ENCODE measurements around the gene CPM.

Gene CPM

DNA sequence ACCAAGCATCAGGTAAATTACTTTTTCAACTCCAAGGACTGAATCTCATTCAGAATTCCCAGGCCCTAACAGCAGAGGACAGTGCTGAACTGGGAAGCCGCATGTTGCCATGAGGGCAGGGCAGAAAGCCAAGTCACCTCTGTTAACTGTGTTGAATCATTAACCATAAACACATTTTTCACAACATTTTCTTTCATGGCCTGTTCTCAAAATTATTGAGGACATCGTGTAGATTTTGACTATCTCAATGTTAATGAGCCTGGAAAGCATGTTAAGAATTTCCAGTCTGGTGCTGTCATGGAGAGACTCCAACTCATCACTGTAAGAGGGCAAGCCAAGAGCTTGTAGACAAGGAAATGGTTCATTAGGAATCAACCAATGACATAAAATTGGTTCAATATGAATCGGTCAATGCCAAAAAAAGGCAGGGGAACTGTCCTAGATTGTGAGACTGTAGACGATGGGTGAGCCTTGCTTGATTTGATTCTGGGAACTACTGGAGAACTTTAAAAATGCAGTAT lies 33.7 kb downstream of the CPM start:
- TF ChIP-seq, protein P1, sequence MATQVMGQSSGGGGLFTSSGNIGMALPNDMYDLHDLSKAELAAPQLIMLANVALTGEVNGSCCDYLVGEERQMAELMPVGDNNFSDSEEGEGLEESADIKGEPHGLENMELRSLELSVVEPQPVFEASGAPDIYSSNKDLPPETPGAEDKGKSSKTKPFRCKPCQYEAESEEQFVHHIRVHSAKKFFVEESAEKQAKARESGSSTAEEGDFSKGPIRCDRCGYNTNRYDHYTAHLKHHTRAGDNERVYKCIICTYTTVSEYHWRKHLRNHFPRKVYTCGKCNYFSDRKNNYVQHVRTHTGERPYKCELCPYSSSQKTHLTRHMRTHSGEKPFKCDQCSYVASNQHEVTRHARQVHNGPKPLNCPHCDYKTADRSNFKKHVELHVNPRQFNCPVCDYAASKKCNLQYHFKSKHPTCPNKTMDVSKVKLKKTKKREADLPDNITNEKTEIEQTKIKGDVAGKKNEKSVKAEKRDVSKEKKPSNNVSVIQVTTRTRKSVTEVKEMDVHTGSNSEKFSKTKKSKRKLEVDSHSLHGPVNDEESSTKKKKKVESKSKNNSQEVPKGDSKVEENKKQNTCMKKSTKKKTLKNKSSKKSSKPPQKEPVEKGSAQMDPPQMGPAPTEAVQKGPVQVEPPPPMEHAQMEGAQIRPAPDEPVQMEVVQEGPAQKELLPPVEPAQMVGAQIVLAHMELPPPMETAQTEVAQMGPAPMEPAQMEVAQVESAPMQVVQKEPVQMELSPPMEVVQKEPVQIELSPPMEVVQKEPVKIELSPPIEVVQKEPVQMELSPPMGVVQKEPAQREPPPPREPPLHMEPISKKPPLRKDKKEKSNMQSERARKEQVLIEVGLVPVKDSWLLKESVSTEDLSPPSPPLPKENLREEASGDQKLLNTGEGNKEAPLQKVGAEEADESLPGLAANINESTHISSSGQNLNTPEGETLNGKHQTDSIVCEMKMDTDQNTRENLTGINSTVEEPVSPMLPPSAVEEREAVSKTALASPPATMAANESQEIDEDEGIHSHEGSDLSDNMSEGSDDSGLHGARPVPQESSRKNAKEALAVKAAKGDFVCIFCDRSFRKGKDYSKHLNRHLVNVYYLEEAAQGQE (IDR thresholded peaks at IDR 0.05; ENCODE audit: insufficient read depth in 1 of 2, low read depth in 2 of 2, low read length in 2 of 2) = no peak
- TF ChIP-seq POLR2AphosphoS5 (IDR thresholded peaks at IDR 0.05; ENCODE audit: low read depth, low read length) (no peak), SIN3A (IDR thresholded peaks at IDR 0.05; ENCODE audit: borderline replicate concordance, insufficient read depth, low read length) (no peak), FOXP2 (optimal IDR thresholded peaks at IDR 0.05; ENCODE audit: borderline replicate concordance, extremely low read depth, extremely low read length, insufficient read depth) (no peak), TAF1 (IDR thresholded peaks at IDR 0.05; ENCODE audit: borderline replicate concordance, insufficient read depth, low read length) (no peak)

DNA sequence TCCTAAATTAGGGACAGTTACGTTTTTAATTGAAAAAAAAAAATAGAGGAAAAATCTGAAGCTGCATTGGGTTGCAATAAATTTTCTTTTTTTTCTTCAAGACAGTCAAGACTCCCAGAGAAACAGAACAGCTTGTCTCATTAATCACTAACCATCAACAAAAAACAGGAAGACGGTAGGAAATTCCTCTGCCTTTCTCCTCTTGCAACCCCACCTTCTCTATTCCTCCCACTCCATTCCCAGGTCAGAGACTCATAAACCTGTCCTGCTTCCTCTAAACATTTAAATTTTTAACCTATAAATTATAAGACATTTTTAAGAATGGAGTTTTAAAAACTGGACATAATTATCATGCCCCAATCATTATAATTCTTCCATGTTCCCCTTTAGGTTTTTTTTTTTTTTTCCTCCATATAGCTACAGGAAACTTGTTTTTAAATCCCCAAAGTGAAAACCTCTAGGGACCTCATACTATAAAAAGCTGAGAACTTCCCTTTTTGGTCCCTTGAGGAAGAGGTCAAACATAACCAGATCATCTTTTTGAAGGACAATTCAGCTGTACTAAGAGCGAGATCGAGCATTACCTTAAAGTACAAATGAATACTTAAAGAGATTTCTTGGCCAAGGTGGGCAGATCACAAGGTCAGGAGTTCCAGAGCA lies 36.0 kb downstream of the CPM start:
- TF ChIP-seq SIN3A (IDR thresholded peaks at IDR 0.05; ENCODE audit: borderline replicate concordance, insufficient read depth, low read length) (no peak), POLR2AphosphoS5 (IDR thresholded peaks at IDR 0.05; ENCODE audit: low read depth, low read length) (no peak), FOXP2 (optimal IDR thresholded peaks at IDR 0.05; ENCODE audit: borderline replicate concordance, extremely low read depth, extremely low read length, insufficient read depth) (no peak), TAF1 (IDR thresholded peaks at IDR 0.05; ENCODE audit: borderline replicate concordance, insufficient read depth, low read length) (no peak)
- TF ChIP-seq, protein P1 (IDR thresholded peaks at IDR 0.05; ENCODE audit: insufficient read depth in 1 of 2, low read depth in 2 of 2, low read length in 2 of 2) = no peak

DNA sequence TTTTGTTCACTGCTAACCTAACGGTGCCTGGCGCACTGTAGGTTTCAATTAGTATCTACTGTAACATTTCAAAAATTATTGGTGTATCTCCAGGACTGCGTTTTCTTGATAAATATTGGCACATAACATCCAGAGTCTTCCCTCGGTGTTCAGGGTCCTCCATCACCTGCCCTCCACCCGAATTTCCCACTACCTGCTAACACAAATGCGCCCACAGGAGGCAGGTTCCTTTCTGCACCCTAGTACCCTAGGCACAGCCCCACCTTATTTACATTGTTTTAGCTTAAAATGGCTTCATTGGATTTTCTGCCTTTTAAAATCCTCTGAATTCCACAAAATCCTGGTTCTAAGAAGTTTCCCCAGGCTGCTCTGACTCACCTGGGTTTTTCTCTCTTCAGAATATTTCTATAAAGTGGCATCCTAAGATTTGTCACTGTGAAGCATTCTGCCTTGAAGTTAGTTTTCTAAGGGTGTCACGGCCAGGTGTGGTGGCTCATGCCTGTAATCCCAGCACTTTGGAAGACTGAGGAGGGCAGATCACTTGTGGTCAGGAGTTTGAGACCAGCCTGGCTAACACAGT lies 38.6 kb downstream of the CPM start:
- TF ChIP-seq FOXP2 (optimal IDR thresholded peaks at IDR 0.05; ENCODE audit: borderline replicate concordance, extremely low read depth, extremely low read length, insufficient read depth) (no peak), POLR2AphosphoS5 (IDR thresholded peaks at IDR 0.05; ENCODE audit: low read depth, low read length) (no peak), SIN3A (IDR thresholded peaks at IDR 0.05; ENCODE audit: borderline replicate concordance, insufficient read depth, low read length) (no peak), TAF1 (IDR thresholded peaks at IDR 0.05; ENCODE audit: borderline replicate concordance, insufficient read depth, low read length) (no peak)
- TF ChIP-seq, protein P1 (IDR thresholded peaks at IDR 0.05; ENCODE audit: insufficient read depth in 1 of 2, low read depth in 2 of 2, low read length in 2 of 2) = no peak

DNA sequence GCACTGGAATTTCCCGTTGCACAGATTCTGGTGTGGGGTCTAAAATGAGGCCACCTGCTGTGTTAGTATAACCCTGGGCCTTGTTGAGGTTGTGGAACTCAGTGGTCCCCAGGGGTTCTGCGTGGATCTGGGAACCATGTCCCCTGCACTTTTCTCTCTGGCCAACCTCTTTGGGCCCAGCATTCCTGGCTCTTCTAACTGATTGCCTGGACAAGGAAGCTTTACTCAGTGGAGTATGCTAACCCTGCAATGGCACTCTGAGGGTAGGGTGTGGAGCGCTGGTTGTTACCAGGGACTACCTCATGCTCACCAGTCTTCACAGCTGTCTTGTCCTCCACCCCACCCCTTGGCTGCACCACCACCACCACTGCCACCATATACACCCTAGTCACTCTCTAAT lies 39.2 kb downstream of the CPM start:
- TF ChIP-seq, protein P1 (IDR thresholded peaks at IDR 0.05; ENCODE audit: insufficient read depth in 1 of 2, low read depth in 2 of 2, low read length in 2 of 2) = no peak
- TF ChIP-seq SIN3A (IDR thresholded peaks at IDR 0.05; ENCODE audit: borderline replicate concordance, insufficient read depth, low read length) = no peak
- no peak for TF ChIP-seq FOXP2 (optimal IDR thresholded peaks at IDR 0.05; ENCODE audit: borderline replicate concordance, extremely low read depth, extremely low read length, insufficient read depth)
- no peak for TF ChIP-seq POLR2AphosphoS5 (IDR thresholded peaks at IDR 0.05; ENCODE audit: low read depth, low read length)
- TF ChIP-seq TAF1 (IDR thresholded peaks at IDR 0.05; ENCODE audit: borderline replicate concordance, insufficient read depth, low read length) = no peak

All from PFSK-1 (cell line).